RWPE1 (cell line): ENCODE data around the gene GPR6.

Source experiments
- CTCF ChIA-PET: fragments of 350-600 bp; sonication (Branson Sonifier 250); formaldehyde crosslinking; extraction: SDS; loops from one replicate; lab custom pipeline; 2021; lab: Yijun Ruan, JAX
- POLR2A ChIA-PET: fragments of 400-600 bp; formaldehyde crosslinking; extraction: SDS; loops from one replicate; lab custom pipeline; 2020; ENCODE audit warnings: antibody characterized with exemption; ENCODE audit not compliant: low non-redundant PET; lab: Yijun Ruan, JAX
- DNase-seq: peaks from one replicate; pipeline ENCODE4 v3.0.0; 2012; ENCODE audit warnings: low spot score
- H3K27ac ChIP-seq: fragments of 450-650 bp; 2 replicates; pipeline ENCODE4 v1.5.1; 2017
- CTCF ChIP-seq: fragments of 450-650 bp; conservative IDR thresholded peaks from 2 replicates; pipeline ENCODE4 v1.5.1; 2017; ENCODE audit warnings: low read depth, mild to moderate bottlenecking

Gene GPR6

GRCh38 chr6:109991201-109992101, 13.3 kb downstream of the GPR6 start:
- H3K27ac ChIP-seq, result no peak overlapping the region
- POLR2A ChIA-PET, result no interaction called here
- TF ChIP-seq CTCF, result no peak
- no peak for DNase-seq
- CTCF ChIA-PET, result no interaction called here

- CTCF ChIA-PET, result interaction anchor here (0.6 kb wide), 1 partner anchor 410 kb away, joined by 6 read pairs; no protein-coding TSS in a partner anchor
Measured at GRCh38 chr6:109998159-109998785, 20.2 kb downstream of the GPR6 start.

GRCh38 chr6:109999740-110000139, 21.6 kb downstream of the GPR6 start:
- TF ChIP-seq CTCF, result no peak
- POLR2A ChIA-PET, result no interaction called here
- DNase-seq, result no peak
- no peak overlapping the region for H3K27ac ChIP-seq
- CTCF ChIA-PET, result no interaction called here

More at GRCh38 chr6:109998159-109998785, 20.2 kb downstream of the GPR6 start:
- POLR2A ChIA-PET, result no interaction called here
- TF ChIP-seq CTCF, result no peak
- no peak for DNase-seq
- no peak overlapping the region for H3K27ac ChIP-seq

- POLR2A ChIA-PET, result no interaction called here
- CTCF ChIA-PET, result interaction anchor here (0.7 kb wide), 2 partner anchors 65 to 288 kb away, joined by 3 to 4 read pairs; no protein-coding TSS in a partner anchor
- no peak for TF ChIP-seq CTCF
- H3K27ac ChIP-seq, result no peak overlapping the region
- DNase-seq, result no peak
Measured at GRCh38 chr6:110002676-110003075, 24.6 kb downstream of the GPR6 start.

- POLR2A ChIA-PET, result no interaction called here
- TF ChIP-seq CTCF, result no peak
- DNase-seq, result no peak
Measured at GRCh38 chr6:110013386-110013785, 35.3 kb downstream of the GPR6 start.

GRCh38 chr6:110015206-110015605, 37.1 kb downstream of the GPR6 start:
- ChIA-PET CTCF (no interaction called here), POLR2A (no interaction called here)
- no peak for DNase-seq
- no peak for TF ChIP-seq CTCF
- H3K27ac ChIP-seq, result no peak overlapping the region

More at GRCh38 chr6:110013386-110013785, 35.3 kb downstream of the GPR6 start:
- no peak overlapping the region for H3K27ac ChIP-seq
- CTCF ChIA-PET, result no interaction called here
